HCEC 1CT (cell line): ENCODE data around the gene COL25A1.
"Not testable (repeated sequence)": the region's sequence is repeated elsewhere in the genome, so short reads cannot be mapped to it uniquely, and the experiment has no call there.

Source experiments
- DNase-seq: peaks from one replicate; pipeline ENCODE4 v3.0.0-alpha.2; 2017

The COL25A1 gene

GRCh38 chr4:108901291-108901690 lies 401.2 kb downstream of the COL25A1 start:
- peak; percentile 43 for DNase-seq

- DNase-seq = no peak
Measured at GRCh38 chr4:108900018-108900580, 402.4 kb downstream of the COL25A1 start.

- DNase-seq = no peak
Measured at GRCh38 chr4:108893468-108893867, 409.0 kb downstream of the COL25A1 start.

GRCh38 chr4:108891896-108892590 lies 410.4 kb downstream of the COL25A1 start:
- DNase-seq = no peak

- DNase-seq = no peak
Measured at GRCh38 chr4:108890484-108890881, 412.0 kb downstream of the COL25A1 start.

- DNase-seq = no peak
Measured at GRCh38 chr4:108889696-108890483, 412.6 kb downstream of the COL25A1 start.

- no peak for DNase-seq
Measured at GRCh38 chr4:108888769-108889168, 413.7 kb downstream of the COL25A1 start.

GRCh38 chr4:108887034-108887433 lies 415.4 kb downstream of the COL25A1 start:
- no peak for DNase-seq

- peak; percentile 30 for DNase-seq
Measured at GRCh38 chr4:108885211-108885610, 417.2 kb downstream of the COL25A1 start.

- no peak for DNase-seq
Measured at GRCh38 chr4:108884596-108884995, 417.9 kb downstream of the COL25A1 start.

- no peak for DNase-seq
Measured at GRCh38 chr4:108881986-108882385, 420.5 kb downstream of the COL25A1 start.

- peak; percentile 64 for DNase-seq
Measured at GRCh38 chr4:108881190-108881589, 421.3 kb downstream of the COL25A1 start.

- DNase-seq = no peak
Measured at GRCh38 chr4:108878806-108879205, 423.7 kb downstream of the COL25A1 start.

- no peak for DNase-seq
Measured at GRCh38 chr4:108877821-108878220, 424.6 kb downstream of the COL25A1 start.

GRCh38 chr4:108874806-108875205 lies 427.7 kb downstream of the COL25A1 start:
- DNase-seq = no peak

GRCh38 chr4:108869970-108870369 lies 432.5 kb downstream of the COL25A1 start:
- DNase-seq = not testable (repeated sequence)

- DNase-seq = no peak
Measured at GRCh38 chr4:108868606-108869227, 433.7 kb downstream of the COL25A1 start.

- no peak for DNase-seq
Measured at GRCh38 chr4:108867476-108867875, 435.0 kb downstream of the COL25A1 start.

GRCh38 chr4:108861334-108861733 lies 441.1 kb downstream of the COL25A1 start:
- no peak for DNase-seq

- peak; percentile 2 for DNase-seq
Measured at GRCh38 chr4:108854786-108855185, 447.7 kb downstream of the COL25A1 start.

GRCh38 chr4:108852691-108853090 lies 449.8 kb downstream of the COL25A1 start:
- no peak for DNase-seq

GRCh38 chr4:108851366-108851765 lies 451.1 kb downstream of the COL25A1 start:
- DNase-seq = peak; percentile 25

GRCh38 chr4:108850219-108850649 lies 452.2 kb downstream of the COL25A1 start:
- DNase-seq = peak; percentile 60
